H9 (cell line): ENCODE measurements around the gene TUT4. TPM values are rescaled to one million over a fixed set of nuclear protein-coding genes. Genes with fewer than 3 reads are reported as not detected.

ENCODE experiments used
- DNase-seq: peaks from one replicate; pipeline ENCODE4 v3.0.0-alpha.2; 2017
- H2AFZ ChIP-seq: one replicate; pipeline ENCODE4 v1.6.1; 2013; ENCODE audit warnings: mild to moderate bottlenecking, low read length, control low read depth, moderate library complexity
- H2AK5ac ChIP-seq: 2 replicates; pipeline ENCODE4 v1.6.1; 2013; ENCODE audit warnings: low read length, control low read depth, mixed read lengths; ENCODE audit not compliant: insufficient read length
- H2BK120ac ChIP-seq: one replicate; pipeline ENCODE4 v1.6.1; 2013; ENCODE audit warnings: low read depth, mild to moderate bottlenecking, low read length, control low read depth, inconsistent platforms; ENCODE audit not compliant: poor library complexity, severe bottlenecking
- H2BK12ac ChIP-seq: 2 replicates; pipeline ENCODE4 v1.6.1; 2013; ENCODE audit warnings: low read length, control low read depth, mixed read lengths, low read depth; ENCODE audit not compliant: insufficient read length
- H2BK15ac ChIP-seq: 2 replicates; pipeline ENCODE4 v1.6.1; 2013; ENCODE audit warnings: low read depth, low read length, control low read depth
- H2BK20ac ChIP-seq: one replicate; pipeline ENCODE4 v1.6.1; 2013; ENCODE audit warnings: low read depth, mild to moderate bottlenecking, low read length, control low read depth, inconsistent platforms; ENCODE audit not compliant: poor library complexity, severe bottlenecking
- H2BK5ac ChIP-seq: 2 replicates; pipeline ENCODE4 v1.6.1; 2013; ENCODE audit warnings: low read length, control low read depth, mixed read lengths; ENCODE audit not compliant: insufficient read length
- H3K14ac ChIP-seq: 2 replicates; pipeline ENCODE4 v1.6.1; 2013; ENCODE audit warnings: low read length, control low read depth; ENCODE audit not compliant: insufficient read depth
- H3K18ac ChIP-seq: 2 replicates; pipeline ENCODE4 v1.6.1; 2013; ENCODE audit warnings: low read depth, mild to moderate bottlenecking, mixed read lengths, low read length, control low read depth; ENCODE audit not compliant: insufficient read length
- H3K23ac ChIP-seq: 2 replicates; pipeline ENCODE4 v1.6.1; 2013; ENCODE audit warnings: low read length, control low read depth, mixed read lengths, low read depth; ENCODE audit not compliant: insufficient read length
- H3K23me2 ChIP-seq: 2 replicates; pipeline ENCODE4 v1.6.1; 2013; ENCODE audit warnings: low read depth, mild to moderate bottlenecking, mixed read lengths, low read length, control low read depth; ENCODE audit not compliant: insufficient read length, poor library complexity, severe bottlenecking
- H3K27ac ChIP-seq: 2 replicates; pipeline ENCODE4 v1.5.1; 2013; ENCODE audit warnings: low read length, control low read depth, mixed read lengths, low read depth; ENCODE audit not compliant: insufficient read length
- H3K27me3 ChIP-seq: 2 replicates; pipeline ENCODE4 v1.6.1; 2013; ENCODE audit warnings: low read length, control low read depth, inconsistent platforms; ENCODE audit not compliant: insufficient read depth
- H3K4ac ChIP-seq: 2 replicates; pipeline ENCODE4 v1.6.1; 2013; ENCODE audit warnings: low read depth, mild to moderate bottlenecking, control low read depth, inconsistent platforms, low read length, moderate library complexity
- H3K4me1 ChIP-seq: 2 replicates; pipeline ENCODE4 v1.6.1; 2013; ENCODE audit warnings: low read length, control low read depth, inconsistent platforms; ENCODE audit not compliant: insufficient read depth
- H3K4me2 ChIP-seq: 2 replicates; pipeline ENCODE4 v1.6.1; 2013; ENCODE audit warnings: low read length, control low read depth, mixed read lengths; ENCODE audit not compliant: insufficient read length, insufficient read depth
- H3K56ac ChIP-seq: 2 replicates; pipeline ENCODE4 v1.6.1; 2013; ENCODE audit warnings: low read depth, mild to moderate bottlenecking, mixed read lengths, low read length, control low read depth; ENCODE audit not compliant: insufficient read length
- H3K79me1 ChIP-seq: 2 replicates; pipeline ENCODE4 v1.6.1; 2013; ENCODE audit warnings: low read depth, mild to moderate bottlenecking, moderate library complexity, low read length, control low read depth, inconsistent platforms; ENCODE audit not compliant: insufficient read depth, poor library complexity, severe bottlenecking
- H3K79me2 ChIP-seq: 2 replicates; pipeline ENCODE4 v1.6.1; 2013; ENCODE audit warnings: low read length, control low read depth, inconsistent platforms; ENCODE audit not compliant: insufficient read depth
- H3K9ac ChIP-seq: 2 replicates; pipeline ENCODE4 v1.6.1; 2013; ENCODE audit warnings: low read length, control low read depth, mixed read lengths; ENCODE audit not compliant: insufficient read length; ENCODE audit errors: extremely low read depth
- H3K9me3 ChIP-seq: one replicate; pipeline ENCODE4 v1.6.1; 2013; ENCODE audit warnings: low read depth, low read length, inconsistent platforms; ENCODE audit not compliant: control insufficient read depth
- H3T11ph ChIP-seq: one replicate; pipeline ENCODE4 v1.6.1; 2013; ENCODE audit warnings: mild to moderate bottlenecking, low read length, control low read depth, inconsistent platforms
- H4K20me1 ChIP-seq: one replicate; pipeline ENCODE4 v1.6.1; 2013; ENCODE audit not compliant: control insufficient read depth, insufficient read length, insufficient read depth
- H4K5ac ChIP-seq: 2 replicates; pipeline ENCODE4 v1.6.1; 2013; ENCODE audit warnings: low read depth, mild to moderate bottlenecking, mixed read lengths, low read length, control low read depth; ENCODE audit not compliant: insufficient read length
- H4K8ac ChIP-seq: replicated peaks from 2 replicates; pipeline ENCODE4 v1.6.1; 2013; ENCODE audit warnings: low read length, control low read depth, mixed read lengths, low read depth; ENCODE audit not compliant: insufficient read length
- H4K91ac ChIP-seq: 2 replicates; pipeline ENCODE4 v1.6.1; 2013; ENCODE audit warnings: low read depth, mild to moderate bottlenecking, moderate library complexity, mixed read lengths, low read length, control low read depth; ENCODE audit not compliant: insufficient read length
- H3K27ac Mint-ChIP-seq, 3 experiments: 2 replicates in 2 of 3; 3 replicates in 1 of 3; pipeline ENCODE4 v1.8.0; 2020 to 2021; ENCODE audit warnings: mixed read lengths in 3 of 3, mild to moderate bottlenecking in 1 of 3, moderate library complexity in 1 of 3
- H3K27me3 Mint-ChIP-seq: 2 replicates; pipeline ENCODE4 v1.8.0; 2021; ENCODE audit warnings: low read depth, mild to moderate bottlenecking, moderate library complexity, mixed read lengths
- H3K36me3 Mint-ChIP-seq, 3 experiments: 2 replicates in 2 of 3; 3 replicates in 1 of 3; pipeline ENCODE4 v1.8.0; 2020 to 2021; ENCODE audit warnings: low read depth in 3 of 3, mixed read lengths in 3 of 3; ENCODE audit not compliant: insufficient read depth in 1 of 3
- H3K4me1 Mint-ChIP-seq, 2 experiments: 2 replicates each; pipeline ENCODE4 v1.8.0; 2020; ENCODE audit warnings: mixed read lengths in 2 of 2
- H3K4me3 Mint-ChIP-seq, 2 experiments: 2 replicates in 1 of 2; 3 replicates in 1 of 2; pipeline ENCODE4 v1.8.0; 2020 to 2021; ENCODE audit warnings: mild to moderate bottlenecking in 2 of 2, mixed read lengths in 2 of 2, moderate library complexity in 1 of 2
- H3K9me3 Mint-ChIP-seq, 2 experiments: 2 replicates in 1 of 2; 3 replicates in 1 of 2; pipeline ENCODE4 v1.8.0; 2020; ENCODE audit warnings: mild to moderate bottlenecking in 2 of 2, mixed read lengths in 2 of 2, moderate library complexity in 1 of 2
- WGBS: extraction: QIAGEN DNeasy Blood & Tissue Kit; methylation state at CpG from one replicate; pipeline ENCODE4 v1.1.7; 2013; ENCODE audit warnings: missing lambda C conversion rate, low lambda C conversion rate, mixed read lengths; ENCODE audit not compliant: insufficient read length; ENCODE audit errors: extremely low coverage; 5-methylcytosine and 5-hydroxymethylcytosine counted together
- total RNA-seq: library from RNA; stranded (reverse); gene quantifications from 2 replicates; pipeline ENCODE4 v1.2.1, GENCODE V29; 2021
- TF ChIP-seq, protein P1 (sequence below): fragments of 200-600 bp; sonication (generic); conservative IDR thresholded peaks from 3 replicates; pipeline ENCODE4 v1.8.0; 2021; ENCODE audit warnings: antibody characterized with exemption, mild to moderate bottlenecking

Gene TUT4
- total RNA-seq, 1 experiment from 2014 or later: 59.3 TPM

DNA sequence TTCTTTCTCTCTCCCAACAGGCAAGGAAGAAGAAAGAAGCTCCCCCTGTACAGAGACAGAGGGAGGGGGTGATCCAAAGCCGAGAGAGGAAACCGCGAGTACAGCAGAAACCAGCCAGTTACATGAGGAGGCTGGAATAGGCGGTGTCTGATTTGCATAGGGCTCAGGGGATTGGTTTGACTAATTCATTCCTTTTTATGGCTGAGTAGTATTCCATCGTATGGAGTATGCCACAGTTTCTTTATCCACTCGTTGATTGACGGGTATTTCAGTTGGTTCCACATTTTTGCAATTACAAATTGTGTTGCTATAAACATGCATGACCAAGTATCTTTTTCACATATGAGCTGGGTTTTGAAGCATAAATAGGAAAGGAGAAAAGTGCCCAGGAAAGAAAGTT lies 45.8 kb upstream of the TUT4 start:
- H2BK5ac ChIP-seq: no peak overlapping the region
- no peak overlapping the region for H4K8ac ChIP-seq
- no peak overlapping the region for H3K27ac ChIP-seq
- peaks cover 7% of the 10 kb centered on the region for H3K23me2 ChIP-seq
- no peak overlapping the region for H4K91ac ChIP-seq
- no peak overlapping the region for H3K18ac ChIP-seq
- H2BK120ac ChIP-seq: no peak overlapping the region
- no peak overlapping the region for H3K4me2 ChIP-seq
- TF ChIP-seq, protein P1, sequence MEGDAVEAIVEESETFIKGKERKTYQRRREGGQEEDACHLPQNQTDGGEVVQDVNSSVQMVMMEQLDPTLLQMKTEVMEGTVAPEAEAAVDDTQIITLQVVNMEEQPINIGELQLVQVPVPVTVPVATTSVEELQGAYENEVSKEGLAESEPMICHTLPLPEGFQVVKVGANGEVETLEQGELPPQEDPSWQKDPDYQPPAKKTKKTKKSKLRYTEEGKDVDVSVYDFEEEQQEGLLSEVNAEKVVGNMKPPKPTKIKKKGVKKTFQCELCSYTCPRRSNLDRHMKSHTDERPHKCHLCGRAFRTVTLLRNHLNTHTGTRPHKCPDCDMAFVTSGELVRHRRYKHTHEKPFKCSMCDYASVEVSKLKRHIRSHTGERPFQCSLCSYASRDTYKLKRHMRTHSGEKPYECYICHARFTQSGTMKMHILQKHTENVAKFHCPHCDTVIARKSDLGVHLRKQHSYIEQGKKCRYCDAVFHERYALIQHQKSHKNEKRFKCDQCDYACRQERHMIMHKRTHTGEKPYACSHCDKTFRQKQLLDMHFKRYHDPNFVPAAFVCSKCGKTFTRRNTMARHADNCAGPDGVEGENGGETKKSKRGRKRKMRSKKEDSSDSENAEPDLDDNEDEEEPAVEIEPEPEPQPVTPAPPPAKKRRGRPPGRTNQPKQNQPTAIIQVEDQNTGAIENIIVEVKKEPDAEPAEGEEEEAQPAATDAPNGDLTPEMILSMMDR: no peak
- H3K4me3 Mint-ChIP-seq: no peak overlapping the region
- H3K27me3 Mint-ChIP-seq: peaks cover 43% of the 10 kb centered on the region
- no peak overlapping the region for H2AFZ ChIP-seq
- H2AK5ac ChIP-seq: no peak overlapping the region
- no peak overlapping the region for H3T11ph ChIP-seq
- H3K9me3 ChIP-seq: no peaks in the 10 kb centered on the region
- H3K27me3 ChIP-seq: peaks cover 10% of the 10 kb centered on the region; the same call in 1 of the 2 replicates
- peaks cover 4% of the 10 kb centered on the region; the same call in 1 of the 2 replicates for H3K4me1 ChIP-seq
- H3K9me3 Mint-ChIP-seq: no peaks in the 10 kb centered on the region
- WGBS: no CpG with 5 or more reads among the region's 7 CpGs
- no peak overlapping the region for H4K5ac ChIP-seq
- no peak overlapping the region for H3K14ac ChIP-seq
- H3K23ac ChIP-seq: no peak overlapping the region
- no peak overlapping the region for H3K27ac Mint-ChIP-seq
- H2BK12ac ChIP-seq: no peak overlapping the region
- no peak overlapping the region for H3K56ac ChIP-seq
- H4K20me1 ChIP-seq: peaks cover 3% of the 10 kb centered on the region
- H3K4me1 Mint-ChIP-seq: peaks cover 16 to 26% of the 10 kb centered on the region in 2 experiments
- H3K4ac ChIP-seq: no peak overlapping the region
- no peaks in the 10 kb centered on the region for H3K79me1 ChIP-seq
- H3K79me2 ChIP-seq: no peaks in the 10 kb centered on the region
- H3K9ac ChIP-seq: no peak overlapping the region
- no peaks in the 10 kb centered on the region for H3K36me3 Mint-ChIP-seq
- no peak overlapping the region for H2BK20ac ChIP-seq
- no peak overlapping the region for H2BK15ac ChIP-seq
- no peak for DNase-seq
